ENCODE results near the gene CALHM6. TPM values are rescaled to one million over a fixed set of nuclear protein-coding genes. Genes with fewer than 3 reads are reported as not detected.

Gene CALHM6
- polyA plus RNA-seq, 1 of the 3 experiments (the other 2 are of a cell fraction): 0.51 TPM

- Histone ChIP-seq H3K9ac (no peak overlapping the region), H4K20me1 (ENCODE audit: insufficient read depth) (no peaks in the 10 kb centered on the region), H3F3A (replicated peaks; ENCODE audit: insufficient read depth) (no peaks in the 10 kb centered on the region), H3K79me2 (ENCODE audit: insufficient read depth) (no peaks in the 10 kb centered on the region), H3K36me3 (replicated peaks in 1 of 2; ENCODE audit: control insufficient read depth in 1 of 2, insufficient read depth in 2 of 2, low read length in 1 of 2) (no peaks in the 10 kb centered on the region), H3K9me3 (no peaks in the 10 kb centered on the region), H3K4me3 (ENCODE audit: low read depth in 2 of 2, low read length in 1 of 2) (no peak overlapping the region), H2AFZ (ENCODE audit: low read depth) (no peak overlapping the region), H3K4me2 (no peak overlapping the region), H3K4me1 (ENCODE audit: control insufficient read depth in 1 of 2, insufficient read depth in 2 of 2, low read depth in 1 of 2, low read length in 1 of 2) (peaks cover 0 to 7% of the 10 kb centered on the region in 2 experiments; a peak in 1 of 4 replicates), H3K27me3 (ENCODE audit: insufficient read depth) (no peaks in the 10 kb centered on the region), H3K27ac (ENCODE audit: low read depth in 2 of 2, low read length in 1 of 2) (no peak overlapping the region), H3K9me2 (no peaks in the 10 kb centered on the region)
- ChIA-PET POLR2A (no interaction called here), CTCF (no interaction called here)
- TF ChIP-seq TAF1 (IDR thresholded peaks at IDR 0.05; ENCODE audit: borderline replicate concordance, low read depth, low read length) (no peak), USF1 (IDR thresholded peaks at IDR 0.05; ENCODE audit: borderline replicate concordance, low read depth) (no peak), MAX (IDR thresholded peaks at IDR 0.05; ENCODE audit: low read depth) (no peak), SMC3 (IDR thresholded peaks at IDR 0.05; ENCODE audit: low read depth, low read length) (no peak), JUND (IDR thresholded peaks at IDR 0.05) (no peak), RAD21 (IDR thresholded peaks at IDR 0.05; ENCODE audit: low read length) (no peak), RXRA (IDR thresholded peaks at IDR 0.05; ENCODE audit: borderline replicate concordance, low read depth) (no peak), CTCF (IDR thresholded peaks at IDR 0.05) (no peak), YY1 (IDR thresholded peaks at IDR 0.05; ENCODE audit: low read depth) (no peak), PBX3 (IDR thresholded peaks at IDR 0.05) (no peak), FOXJ3 (CRISPR knock-in tag; IDR thresholded peaks at IDR 0.05) (no peak), GATA2 (CRISPR knock-in tag; IDR thresholded peaks at IDR 0.05) (no peak), POLR2AphosphoS5 (IDR thresholded peaks at IDR 0.05; ENCODE audit: low read depth, low read length) (no peak), EP300 (IDR thresholded peaks at IDR 0.05; ENCODE audit: borderline replicate concordance in 1 of 2, low read depth in 1 of 2, low read length in 1 of 2) (no peak), SIN3A (IDR thresholded peaks at IDR 0.05; ENCODE audit: borderline replicate concordance, low read depth, low read length) (no peak)
- no peak for DNase-seq
- 62% methylated on average over 8 of the region's 9 CpGs for WGBS (ENCODE audit: low lambda C conversion rate)
Observed at GRCh38 chr6:116458264-116458663, 2.9 kb upstream of the CALHM6 start.

GRCh38 chr6:116459927-116460326 is 1.2 kb upstream of the CALHM6 start:
- WGBS (ENCODE audit: low lambda C conversion rate): 77% methylated on average over 4 of the region's 4 CpGs
- Histone ChIP-seq H3K4me2 (no peak overlapping the region), H3K79me2 (ENCODE audit: insufficient read depth) (no peaks in the 10 kb centered on the region), H3K4me3 (ENCODE audit: low read depth in 2 of 2, low read length in 1 of 2) (no peak overlapping the region), H3K9me3 (no peaks in the 10 kb centered on the region), H3K4me1 (ENCODE audit: control insufficient read depth in 1 of 2, insufficient read depth in 2 of 2, low read depth in 1 of 2, low read length in 1 of 2) (peaks cover 0 to 7% of the 10 kb centered on the region in 2 experiments; a peak in 1 of 4 replicates), H3K9me2 (no peaks in the 10 kb centered on the region), H2AFZ (ENCODE audit: low read depth) (no peak overlapping the region), H3F3A (replicated peaks; ENCODE audit: insufficient read depth) (no peaks in the 10 kb centered on the region), H3K36me3 (replicated peaks in 1 of 2; ENCODE audit: control insufficient read depth in 1 of 2, insufficient read depth in 2 of 2, low read length in 1 of 2) (no peaks in the 10 kb centered on the region), H4K20me1 (ENCODE audit: insufficient read depth) (no peaks in the 10 kb centered on the region), H3K9ac (no peak overlapping the region), H3K27ac (ENCODE audit: low read depth in 2 of 2, low read length in 1 of 2) (no peak overlapping the region), H3K27me3 (ENCODE audit: insufficient read depth) (no peaks in the 10 kb centered on the region)
- CTCF ChIA-PET: no interaction called here
- POLR2A ChIA-PET: no interaction called here
- DNase-seq: no peak
- TF ChIP-seq RAD21 (IDR thresholded peaks at IDR 0.05; ENCODE audit: low read length) (no peak), REST (IDR thresholded peaks at IDR 0.05; ENCODE audit: low read depth, low read length) (no peak), USF2 (IDR thresholded peaks at IDR 0.05; ENCODE audit: borderline replicate concordance, low read depth, low read length) (no peak), MEF2A (IDR thresholded peaks at IDR 0.05; ENCODE audit: borderline replicate concordance, low read depth) (no peak), ELF1 (IDR thresholded peaks at IDR 0.05) (no peak), USF1 (IDR thresholded peaks at IDR 0.05; ENCODE audit: borderline replicate concordance, low read depth) (no peak), POLR2AphosphoS5 (IDR thresholded peaks at IDR 0.05; ENCODE audit: low read depth, low read length) (no peak), JUND (IDR thresholded peaks at IDR 0.05) (no peak), GATA2 (CRISPR knock-in tag; IDR thresholded peaks at IDR 0.05) (no peak)
